NCI-H1048 (cell line): ENCODE measurements around the gene STK38L.

Experiments used
- DNase-seq: peaks from one replicate; lab custom pipeline; 2025; lab: John Stamatoyannopoulos, UW

STK38L gene

GRCh38 chr12:27277846-27278260, 33.8 kb downstream of the STK38L start:
- no peak for DNase-seq

GRCh38 chr12:27279826-27280225, 35.7 kb downstream of the STK38L start:
- DNase-seq = no peak

GRCh38 chr12:27280412-27280811, 36.3 kb downstream of the STK38L start:
- no peak for DNase-seq

- no peak for DNase-seq
These were observed 38.7 kb downstream of the STK38L start for GRCh38 chr12:27282754-27283153.

GRCh38 chr12:27284021-27284420, 39.9 kb downstream of the STK38L start:
- DNase-seq = no peak

- DNase-seq = no peak
These were observed 40.7 kb downstream of the STK38L start for GRCh38 chr12:27284751-27285150.

GRCh38 chr12:27285403-27285802, 41.3 kb downstream of the STK38L start:
- DNase-seq = no peak

- DNase-seq = no peak
These were observed 45.3 kb downstream of the STK38L start for GRCh38 chr12:27289414-27289813.

- DNase-seq = no peak
These were observed 46.5 kb downstream of the STK38L start for GRCh38 chr12:27290501-27291168.

- no peak for DNase-seq
These were observed 47.8 kb downstream of the STK38L start for GRCh38 chr12:27291862-27292261.

GRCh38 chr12:27292718-27293117, 48.6 kb downstream of the STK38L start:
- DNase-seq = no peak

GRCh38 chr12:27293463-27293862, 49.4 kb downstream of the STK38L start:
- no peak for DNase-seq

- DNase-seq = no peak
These were observed 52.6 kb downstream of the STK38L start for GRCh38 chr12:27296674-27297073.

GRCh38 chr12:27297566-27297965, 53.5 kb downstream of the STK38L start:
- no peak for DNase-seq

- DNase-seq = no peak
These were observed 55.0 kb downstream of the STK38L start for GRCh38 chr12:27299102-27299501.

- DNase-seq = no peak
These were observed 56.1 kb downstream of the STK38L start for GRCh38 chr12:27300226-27300625.

GRCh38 chr12:27303139-27304111, 59.3 kb downstream of the STK38L start:
- DNase-seq = no peak

- DNase-seq = no peak
These were observed 60.8 kb downstream of the STK38L start for GRCh38 chr12:27304856-27305255.

GRCh38 chr12:27305673-27306456, 61.8 kb downstream of the STK38L start:
- DNase-seq = no peak

- no peak for DNase-seq
These were observed 65.4 kb downstream of the STK38L start for GRCh38 chr12:27309293-27309994.

GRCh38 chr12:27309995-27310315, 65.9 kb downstream of the STK38L start:
- DNase-seq = no peak

- DNase-seq = no peak
These were observed 72.9 kb downstream of the STK38L start for GRCh38 chr12:27316947-27317346.
